ENCODE results near the gene OLFML2A.
A peak's percentile ranks its signal among the peaks of the same experiment; 100 is the strongest.

Gene OLFML2A

GRCh38 chr9:124861342-124862229, 84.7 kb downstream of the OLFML2A start, which contains the start of the genes ARPC5L and RPL35:
TSS of gene ARPC5L (plus strand) at chr9:124862130. CDS start at chr9:124869291, 7,161 bp downstream.
TSS of gene RPL35 (minus strand) at chr9:124861957. CDS start at chr9:124861912, 45 bp downstream.
- Histone ChIP-seq H2AK5ac (ENCODE audit: low read length, severe bottlenecking) (peak within 1 kb of the TSS; percentile 57), H4K8ac (ENCODE audit: low read length) (peak within 1 kb of the TSS; percentile 78), H3K23ac (ENCODE audit: low read length in 2 of 2) (peak within 1 kb of the TSS in 1 of 2 experiments; percentile 75), H2BK12ac (ENCODE audit: low read length in 2 of 2) (peak within 1 kb of the TSS in 1 of 2 experiments; percentile 81), H3K9ac (ENCODE audit: low read length) (peak within 1 kb of the TSS; percentile 94), H3K4me2 (ENCODE audit: low read length, poor library complexity, severe bottlenecking) (peak within 1 kb of the TSS; percentile 92), H3K27me3 (ENCODE audit: control insufficient read depth in 1 of 2, insufficient read depth in 1 of 2, low read length in 2 of 2) (no peaks in the 10 kb centered on the region), H2BK120ac (ENCODE audit: low read depth, low read length) (peak within 1 kb of the TSS; percentile 93), H2AFZ (ENCODE audit: low read depth, low read length) (peak within 1 kb of the TSS; percentile 89), H2BK15ac (ENCODE audit: low read depth, poor library complexity, severe bottlenecking) (peak within 1 kb of the TSS; percentile 32), H3K36me3 (ENCODE audit: control insufficient read depth in 1 of 2, insufficient read depth in 2 of 2, low read depth in 1 of 2, low read length in 2 of 2) (peaks cover 45 to 46% of the 10 kb centered on the region in 2 experiments), H4K91ac (ENCODE audit: low read length) (peak within 1 kb of the TSS; percentile 90), H3K4me1 (ENCODE audit: control insufficient read depth, insufficient read depth, low read depth, low read length) (peaks cover 24% of the 10 kb centered on the region), H3K4me3 (ENCODE audit: insufficient read depth in 1 of 2, low read depth in 1 of 2, low read length in 2 of 2) (peak within 1 kb of the TSS; percentile 89 to 99), H3K4ac (ENCODE audit: low read depth in 1 of 2, low read length in 2 of 2) (peak within 1 kb of the TSS; percentile 75 to 97), H3K79me1 (replicated peaks; ENCODE audit: low read length, poor library complexity, severe bottlenecking) (peaks cover 8% of the 10 kb centered on the region), H3K18ac (ENCODE audit: low read depth in 1 of 2, low read length in 2 of 2) (peak within 1 kb of the TSS; percentile 69 to 97), H3K9me3 (ENCODE audit: control insufficient read depth, low read length) (no peaks in the 10 kb centered on the region), H3K14ac (ENCODE audit: low read length in 2 of 2) (peak within 1 kb of the TSS; percentile 48 to 90), H2BK5ac (ENCODE audit: low read depth, low read length, poor library complexity, severe bottlenecking) (peak within 1 kb of the TSS; percentile 100), H3K27ac (ENCODE audit: low read length, poor library complexity, severe bottlenecking) (peak within 1 kb of the TSS; percentile 61)
- WGBS, result under 1% methylated on average over 88 of the region's 92 CpGs
- peak; percentile 94 for DNase-seq

GRCh38 chr9:124863371-124863871, 86.5 kb downstream of the OLFML2A start:
- no peak for DNase-seq
- Histone ChIP-seq H3K9me3 (ENCODE audit: control insufficient read depth, low read length) (no peaks in the 10 kb centered on the region), H3K4me1 (ENCODE audit: control insufficient read depth, insufficient read depth, low read depth, low read length) (peaks cover 27% of the 10 kb centered on the region), H3K14ac (ENCODE audit: low read length in 2 of 2) (no peak overlapping the region), H3K18ac (ENCODE audit: low read depth in 1 of 2, low read length in 2 of 2) (no peak overlapping the region), H2BK5ac (ENCODE audit: low read depth, low read length, poor library complexity, severe bottlenecking) (no peak overlapping the region), H3K36me3 (ENCODE audit: control insufficient read depth in 1 of 2, insufficient read depth in 2 of 2, low read depth in 1 of 2, low read length in 2 of 2) (peaks cover 26 to 27% of the 10 kb centered on the region in 2 experiments), H2AK5ac (ENCODE audit: low read length, severe bottlenecking) (no peak overlapping the region), H2BK12ac (ENCODE audit: low read length in 2 of 2) (no peak overlapping the region), H2BK120ac (ENCODE audit: low read depth, low read length) (no peak overlapping the region), H3K4ac (ENCODE audit: low read depth in 1 of 2, low read length in 2 of 2) (no peak overlapping the region), H4K91ac (ENCODE audit: low read length) (no peak overlapping the region), H3K4me3 (ENCODE audit: insufficient read depth in 1 of 2, low read depth in 1 of 2, low read length in 2 of 2) (no peak overlapping the region), H2BK15ac (ENCODE audit: low read depth, poor library complexity, severe bottlenecking) (no peak overlapping the region), H3K79me1 (replicated peaks; ENCODE audit: low read length, poor library complexity, severe bottlenecking) (peaks cover 8% of the 10 kb centered on the region), H3K9ac (ENCODE audit: low read length) (peak overlapping the region; percentile 3), H2AFZ (ENCODE audit: low read depth, low read length) (no peak overlapping the region), H3K23ac (ENCODE audit: low read length in 2 of 2) (no peak overlapping the region), H3K27me3 (ENCODE audit: control insufficient read depth in 1 of 2, insufficient read depth in 1 of 2, low read length in 2 of 2) (no peaks in the 10 kb centered on the region), H4K8ac (ENCODE audit: low read length) (no peak overlapping the region), H3K27ac (ENCODE audit: low read length, poor library complexity, severe bottlenecking) (no peak overlapping the region), H3K4me2 (ENCODE audit: low read length, poor library complexity, severe bottlenecking) (no peak overlapping the region)
- 95% methylated on average over 7 of the region's 7 CpGs for WGBS
